HEK293 (cell line): Measurements from ENCODE around the gene PPFIBP1.

Experiments
- ATF2 ChIP-seq: fragments of 450-650 bp; formaldehyde crosslinking; IDR thresholded peaks from 2 replicates; pipeline ENCODE4 v1.5.1; 2016; ENCODE audit warnings: missing biosample characterization, missing genetic modification characterization, low read depth
- CTCF ChIP-seq: fragments of 450-650 bp; formaldehyde crosslinking; IDR thresholded peaks from 2 replicates; pipeline ENCODE4 v1.5.1; 2016; ENCODE audit warnings: missing biosample characterization, missing genetic modification characterization
- GLI4 ChIP-seq: fragments of 450-650 bp; formaldehyde crosslinking; IDR thresholded peaks from 2 replicates; pipeline ENCODE4 v1.5.1; 2016; ENCODE audit warnings: missing biosample characterization, missing genetic modification characterization
- TCF7L2 ChIP-seq: IDR thresholded peaks from 2 replicates; pipeline ENCODE4 v1.6.1; 2011; ENCODE audit warnings: low read depth, mild to moderate bottlenecking, inconsistent platforms, low read length, moderate library complexity, borderline replicate concordance
- ZBTB1 ChIP-seq: fragments of 450-650 bp; formaldehyde crosslinking; IDR thresholded peaks from 2 replicates; pipeline ENCODE4 v1.5.1; 2016; ENCODE audit warnings: missing biosample characterization, missing genetic modification characterization
- ZEB2 ChIP-seq: fragments of 450-650 bp; formaldehyde crosslinking; IDR thresholded peaks from 2 replicates; pipeline ENCODE4 v1.5.1; 2016; ENCODE audit warnings: missing biosample characterization, missing genetic modification characterization
- ZNF561 ChIP-seq: fragments of 450-650 bp; IDR thresholded peaks from 2 replicates; pipeline ENCODE4 v1.5.1; 2018; ENCODE audit warnings: missing biosample characterization, missing genetic modification characterization, borderline replicate concordance
- ZSCAN16 ChIP-seq: fragments of 450-650 bp; formaldehyde crosslinking; IDR thresholded peaks from 2 replicates; pipeline ENCODE4 v1.5.1; 2016; ENCODE audit warnings: missing biosample characterization, missing genetic modification characterization

GRCh38 chr12:27583057-27583797 is 59.2 kb downstream of the PPFIBP1 start:
- TF ChIP-seq ATF2: no peak
- TF ChIP-seq CTCF (tag by site-specific recombination): no peak
- no peak for TF ChIP-seq ZBTB1
- no peak for TF ChIP-seq ZEB2 (tag by site-specific recombination)
- no peak for TF ChIP-seq TCF7L2
- no peak for TF ChIP-seq ZNF561 (tag by site-specific recombination)
- TF ChIP-seq GLI4 (tag by site-specific recombination): no peak
- no peak for TF ChIP-seq ZSCAN16 (tag by site-specific recombination)
